ENCODE measurements around the gene SRSF3.
"Not testable (repeated sequence)": the region's sequence is repeated elsewhere in the genome, so short reads cannot be mapped to it uniquely, and the experiment has no call there.

The SRSF3 gene

DNA sequence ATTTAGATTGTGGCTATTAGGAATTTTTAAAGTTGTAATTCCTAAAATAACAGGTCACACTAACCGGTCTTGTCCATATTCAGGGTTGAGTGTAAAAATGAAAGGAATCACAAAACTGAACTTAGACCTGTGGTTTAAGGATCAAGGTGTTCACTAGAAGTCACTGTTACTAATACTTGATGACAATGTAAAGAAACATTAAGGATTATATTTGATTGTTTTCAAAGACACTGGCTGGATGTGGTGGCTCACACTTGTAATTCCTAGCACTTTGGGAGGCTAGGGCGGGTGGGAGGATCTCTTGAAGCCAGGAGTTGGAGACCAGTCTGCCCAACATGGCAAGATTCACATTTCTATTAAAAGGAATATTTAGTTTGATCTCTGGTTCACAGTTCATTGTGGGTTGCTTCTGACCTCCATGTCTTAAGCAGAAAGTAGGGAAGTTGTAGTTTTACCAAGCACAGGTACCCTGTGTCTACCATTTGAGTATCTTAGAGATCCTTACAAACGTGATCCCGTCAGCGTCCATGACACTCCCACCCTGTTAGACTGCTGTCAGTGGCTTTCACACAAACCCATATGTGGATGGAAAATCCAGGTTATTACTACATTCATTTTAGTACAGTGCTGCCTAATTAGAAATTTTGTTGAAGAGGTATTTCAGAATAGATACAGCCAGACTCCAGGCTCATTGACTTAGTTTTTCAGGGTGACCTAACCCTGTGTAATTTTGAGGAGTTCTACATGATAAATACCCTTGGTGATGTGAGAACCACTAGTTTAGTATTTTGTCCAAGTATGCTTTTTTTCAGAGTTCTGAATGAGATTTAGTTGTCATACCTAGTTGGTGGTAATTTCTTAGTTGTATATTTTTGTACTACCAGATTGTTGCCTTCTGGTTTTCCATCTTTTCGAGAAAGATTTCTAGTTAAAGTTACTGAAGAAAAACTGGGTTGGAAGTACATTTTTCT is 10.2 kb downstream of the SRSF3 start:
- no peak for DNase-seq (ENCODE audit: low read depth, low spot score)

GRCh38 chr6:36605143-36605542 is 11.0 kb downstream of the SRSF3 start:
- DNase-seq (ENCODE audit: low read depth, low spot score): no peak

DNA sequence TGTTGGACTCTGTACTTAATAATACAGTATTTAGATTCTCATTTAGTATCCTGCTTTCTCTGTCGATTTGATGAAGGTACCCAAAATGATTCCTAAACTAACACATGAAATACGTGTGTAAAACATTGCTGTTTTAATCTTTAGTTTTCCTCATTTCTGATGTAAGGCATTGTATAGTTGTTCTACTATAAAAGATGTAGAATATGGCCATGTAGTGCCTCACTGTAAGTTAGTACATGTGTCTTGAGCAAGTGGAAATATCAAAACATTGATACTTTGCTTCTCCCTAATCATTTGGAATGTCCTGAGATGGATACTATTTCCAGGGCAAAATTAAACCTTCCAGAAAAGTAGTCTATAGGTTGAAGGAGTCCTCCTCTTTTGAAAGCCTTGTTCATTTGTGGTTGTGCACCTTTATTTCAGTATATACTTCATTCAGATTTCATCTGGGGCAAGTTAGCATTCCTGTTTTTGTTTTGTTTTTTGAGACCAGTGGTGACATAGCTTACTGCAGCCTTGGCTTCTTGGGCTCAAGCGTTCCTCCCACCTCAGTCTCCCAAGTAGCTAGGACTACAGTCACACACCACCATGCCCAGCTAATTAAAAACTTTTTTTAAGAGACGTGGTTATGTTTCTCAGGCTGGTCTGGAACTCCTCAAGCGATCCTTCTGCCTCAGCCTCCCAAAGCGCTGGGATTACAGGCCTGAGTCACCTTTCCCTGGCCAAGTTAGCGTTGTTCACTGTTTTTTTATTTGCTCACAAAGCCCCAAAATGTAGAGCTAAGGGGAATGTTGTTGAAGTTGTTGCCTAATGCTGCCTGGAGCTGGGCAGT is 11.6 kb downstream of the SRSF3 start:
- peak; percentile 52 for DNase-seq (ENCODE audit: low read depth, low spot score)

GRCh38 chr6:36607305-36607682 is 13.1 kb downstream of the SRSF3 start:
- not testable (repeated sequence) for DNase-seq (ENCODE audit: low read depth, low spot score)

GRCh38 chr6:36607683-36608386 is 13.7 kb downstream of the SRSF3 start:
- DNase-seq (ENCODE audit: low read depth, low spot score): no peak

- no peak for DNase-seq (ENCODE audit: low read depth, low spot score)
Measured at GRCh38 chr6:36608788-36609563, 14.8 kb downstream of the SRSF3 start.

- no peak for DNase-seq (ENCODE audit: low read depth, low spot score)
Measured at GRCh38 chr6:36609582-36609981, 15.4 kb downstream of the SRSF3 start.

GRCh38 chr6:36610041-36610955 is 16.1 kb downstream of the SRSF3 start:
- DNase-seq (ENCODE audit: low read depth, low spot score): no peak

GRCh38 chr6:36610956-36611336 is 16.8 kb downstream of the SRSF3 start:
- no peak for DNase-seq (ENCODE audit: low read depth, low spot score)

DNA sequence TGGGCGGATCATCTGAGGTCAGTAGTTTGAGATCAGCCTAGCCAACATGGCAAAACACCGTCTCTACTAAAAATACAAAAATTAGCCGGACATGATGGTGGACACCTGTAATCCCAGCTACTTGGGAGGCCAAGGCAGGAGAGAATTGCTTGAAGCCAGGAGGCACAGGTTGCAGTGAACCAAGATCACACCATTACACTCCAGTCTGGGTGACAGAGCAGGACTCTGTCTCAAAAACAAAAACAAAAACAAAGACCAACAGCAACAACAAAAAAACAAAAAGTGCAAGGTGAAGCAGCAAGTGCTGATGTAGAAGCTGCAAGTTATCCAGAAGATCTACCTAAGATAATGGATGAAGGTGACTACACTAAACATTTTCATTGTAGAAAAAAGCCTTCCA is 17.5 kb downstream of the SRSF3 start:
- not testable (repeated sequence) for DNase-seq (ENCODE audit: low read depth, low spot score)

DNA sequence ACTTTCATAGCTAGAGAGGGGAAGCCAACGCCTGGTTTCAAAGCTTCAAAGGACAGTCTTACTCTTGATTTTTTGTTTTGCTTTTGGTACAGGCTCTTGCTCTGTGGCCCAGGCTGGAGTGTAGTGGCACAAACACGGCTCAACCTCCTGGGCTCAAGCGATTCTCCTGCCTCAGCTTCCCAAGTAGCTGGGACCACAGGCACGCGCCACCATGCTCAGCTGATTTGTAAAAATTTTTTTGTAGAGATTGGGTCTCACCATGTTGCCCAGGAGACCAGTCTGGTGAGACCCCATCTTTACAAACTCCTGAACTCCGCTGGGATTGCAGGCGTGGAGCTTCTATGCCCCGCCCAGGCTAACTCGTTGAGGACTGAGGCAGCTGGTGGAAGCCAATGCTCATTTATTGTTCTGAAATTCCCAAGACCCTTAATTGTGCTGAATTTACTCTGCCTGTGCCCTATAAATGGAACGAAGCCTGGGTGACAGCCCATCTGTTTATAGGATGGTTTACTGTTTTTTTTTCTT is 18.0 kb downstream of the SRSF3 start:
- DNase-seq (ENCODE audit: low read depth, low spot score): no peak

- no peak for DNase-seq (ENCODE audit: low read depth, low spot score)
Measured at GRCh38 chr6:36613200-36613995, 19.2 kb downstream of the SRSF3 start.

DNA sequence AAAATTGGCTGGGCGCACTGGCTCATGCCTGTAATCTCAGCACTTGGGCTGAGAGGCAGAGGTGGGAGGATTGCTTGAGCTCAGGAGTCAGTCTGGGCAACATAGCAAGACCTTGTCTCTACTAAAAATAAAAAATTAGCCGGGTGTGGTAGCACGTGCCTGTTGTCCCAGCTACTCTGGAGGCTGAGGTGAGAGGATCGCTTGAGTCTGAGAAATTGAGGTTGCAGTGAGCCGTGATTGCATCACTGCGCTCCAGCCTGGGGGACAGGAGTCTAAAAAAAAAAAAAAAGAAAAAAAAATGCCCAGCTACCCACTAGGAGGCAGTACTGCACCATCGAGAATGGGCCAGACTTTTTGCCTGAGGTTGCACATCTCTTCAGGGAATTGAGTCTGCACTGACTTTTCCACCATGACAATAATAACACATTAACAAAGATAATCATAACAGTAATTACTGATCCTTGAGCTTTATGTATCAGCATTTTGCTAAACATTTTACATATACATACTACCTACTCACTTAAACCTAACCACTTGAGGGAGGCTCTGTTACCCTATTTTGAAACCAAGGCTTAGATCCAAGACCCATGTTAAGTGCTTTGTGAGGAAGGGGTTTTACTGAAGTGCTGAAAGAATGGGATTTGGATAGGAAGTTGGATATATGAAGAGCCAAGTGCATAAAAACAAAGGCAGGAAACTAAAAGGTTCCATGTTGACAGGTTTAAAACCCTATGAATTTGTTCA is 21.0 kb downstream of the SRSF3 start:
- DNase-seq (ENCODE audit: low read depth, low spot score): peak; percentile 86

DNA sequence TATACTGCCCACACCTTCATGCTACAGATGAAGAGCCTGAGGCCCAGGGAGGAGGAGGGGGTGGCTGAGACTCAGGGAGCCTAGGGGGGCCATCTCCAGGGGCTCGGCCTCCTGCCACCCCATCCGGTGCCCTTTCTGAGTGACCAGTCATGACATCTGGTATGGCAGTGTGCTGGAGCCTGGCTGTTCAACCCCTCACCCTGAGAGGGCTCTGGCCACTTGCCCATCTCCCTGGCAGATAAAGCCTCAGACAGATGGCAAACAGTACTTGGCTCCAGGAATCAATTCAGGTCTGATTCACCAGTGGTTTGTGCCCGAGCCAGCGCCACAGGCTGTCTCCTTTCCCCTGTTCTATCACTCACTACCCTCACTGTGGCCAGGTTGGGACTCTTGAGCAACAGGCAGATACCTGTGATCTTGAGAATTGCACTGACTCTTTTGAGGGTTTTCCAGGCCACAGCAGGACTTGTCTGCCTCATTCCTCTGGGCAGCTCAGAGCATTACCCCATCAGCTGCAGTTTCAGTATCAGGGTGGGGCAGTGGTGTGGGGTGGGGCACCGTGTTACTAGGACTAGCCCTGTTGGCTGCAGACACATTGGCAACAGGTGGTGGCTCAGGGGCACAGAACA is 22.8 kb downstream of the SRSF3 start:
- no peak for DNase-seq (ENCODE audit: low read depth, low spot score)

- DNase-seq (ENCODE audit: low read depth, low spot score): no peak
Measured at GRCh38 chr6:36618366-36619355, 24.5 kb downstream of the SRSF3 start.

GRCh38 chr6:36621371-36621855 is 27.3 kb downstream of the SRSF3 start:
- DNase-seq (ENCODE audit: low read depth, low spot score): no peak

All from ELF-1 (cell line).